SW 1271 (cell line): Measurements from ENCODE around the gene PTOV1.

Experiments
- DNase-seq, 2 experiments: peaks; one replicate each; lab custom pipeline; 2025; lab: John Stamatoyannopoulos, UW

PTOV1 gene

GRCh38 chr19:49850487-49851342 lies at the start of gene PTOV1:
Gene PTOV1 (plus strand): TSS chr19:49851159.
- peak in 1 of 2 experiments; percentile 76 for DNase-seq

GRCh38 chr19:49801401-49801888 lies 49.5 kb upstream of the PTOV1 start:
- DNase-seq, result no peak

- no peak for DNase-seq
These were observed 48.8 kb upstream of the PTOV1 start for GRCh38 chr19:49801966-49802661.

- DNase-seq, result no peak
These were observed 48.0 kb upstream of the PTOV1 start for GRCh38 chr19:49802836-49803528.

GRCh38 chr19:49803529-49803856 lies 47.5 kb upstream of the PTOV1 start:
- DNase-seq, result no peak

GRCh38 chr19:49805822-49806619 lies 44.9 kb upstream of the PTOV1 start:
- no peak for DNase-seq

GRCh38 chr19:49806620-49806959 lies 44.4 kb upstream of the PTOV1 start:
- no peak for DNase-seq

GRCh38 chr19:49807058-49807903 lies 43.7 kb upstream of the PTOV1 start:
- DNase-seq, result no peak

GRCh38 chr19:49807904-49808675 lies 42.9 kb upstream of the PTOV1 start:
- no peak for DNase-seq

- no peak for DNase-seq
These were observed 42.2 kb upstream of the PTOV1 start for GRCh38 chr19:49808711-49809159.

GRCh38 chr19:49809160-49809940 lies 41.6 kb upstream of the PTOV1 start:
- no peak for DNase-seq

- no peak for DNase-seq
These were observed 41.0 kb upstream of the PTOV1 start for GRCh38 chr19:49809941-49810389.

- DNase-seq, result no peak
These were observed 39.6 kb upstream of the PTOV1 start for GRCh38 chr19:49811328-49811727.

- DNase-seq, result peak in 1 of 2 experiments; percentile 24
These were observed 38.4 kb upstream of the PTOV1 start for GRCh38 chr19:49812452-49812996.

GRCh38 chr19:49812997-49813861 lies 37.7 kb upstream of the PTOV1 start, which contains the start of gene FUZ:
Gene FUZ (minus strand): TSS chr19:49813292. CDS start chr19:49813106, 186 bp downstream.
- peak; percentile 94 to 96 for DNase-seq

- DNase-seq, result no peak
These were observed 36.9 kb upstream of the PTOV1 start for GRCh38 chr19:49814010-49814409.

GRCh38 chr19:49816590-49816989 lies 34.4 kb upstream of the PTOV1 start:
- no peak for DNase-seq
